SH-SY5Y (cell line): ENCODE results near the gene CAMKK1.

ENCODE experiments used
- GATA2 ChIP-seq: IDR thresholded peaks from 2 replicates; pipeline ENCODE4 v1.6.1; 2011; ENCODE audit warnings: mild to moderate bottlenecking, low read depth, low read length
- GATA3 ChIP-seq: IDR thresholded peaks from 2 replicates; pipeline ENCODE4 v1.6.1; 2011; ENCODE audit warnings: low read depth, mild to moderate bottlenecking, low read length, moderate library complexity

- TF ChIP-seq GATA2 = no peak
- no peak for TF ChIP-seq GATA3
Observed at GRCh38 chr17:3887394-3887793, 5.5 kb downstream of the CAMKK1 start.
